BJ (cell line): ENCODE results near the gene PDE6A. TPM values are rescaled to one million over a fixed set of nuclear protein-coding genes. Genes with fewer than 3 reads are reported as not detected.

ENCODE experiments used
- CTCF ChIA-PET: fragments of 350-600 bp; formaldehyde crosslinking; extraction: SDS; loops from one replicate; lab custom pipeline; 2021; ENCODE audit warnings: antibody characterized with exemption, inconsistent platforms; lab: Yijun Ruan, JAX
- POLR2A ChIA-PET: fragments of 300-600 bp; sonication (Branson Sonifier 250); formaldehyde crosslinking; extraction: SDS; loops from one replicate; lab custom pipeline; 2021; ENCODE audit warnings: antibody characterized with exemption; lab: Charles Lee
- DNase-seq: peaks from one replicate; pipeline ENCODE4 v3.0.0-alpha.2; 2011; ENCODE audit warnings: low read depth
- H3K27me3 ChIP-seq: 2 replicates; pipeline ENCODE4 v1.6.0; 2011; ENCODE audit warnings: low read length; ENCODE audit not compliant: control insufficient read depth, insufficient read depth
- H3K36me3 ChIP-seq: 2 replicates; pipeline ENCODE4 v1.5.1; 2011; ENCODE audit warnings: low read length; ENCODE audit not compliant: control insufficient read depth, insufficient read depth
- H3K4me3 ChIP-seq: 2 replicates; pipeline ENCODE4 v1.5.1; 2011; ENCODE audit warnings: low read depth, mild to moderate bottlenecking, control low read depth, low read length
- polyA plus RNA-seq: library from polyadenylated mRNA; depleted of rRNA; stranded (reverse); fragments of >200 nt; gene quantifications from 2 replicates; pipeline ENCODE4 v1.2.3, GENCODE V29; 2011
- TF ChIP-seq, protein P1 (sequence below): IDR thresholded peaks from 2 replicates; pipeline ENCODE4 v1.5.1; 2011; ENCODE audit warnings: low read depth, mild to moderate bottlenecking, control low read depth, inconsistent platforms, low read length, moderate library complexity; ENCODE audit not compliant: insufficient read depth

PDE6A gene
- polyA plus RNA-seq, 1 experiment, result not detected

DNA sequence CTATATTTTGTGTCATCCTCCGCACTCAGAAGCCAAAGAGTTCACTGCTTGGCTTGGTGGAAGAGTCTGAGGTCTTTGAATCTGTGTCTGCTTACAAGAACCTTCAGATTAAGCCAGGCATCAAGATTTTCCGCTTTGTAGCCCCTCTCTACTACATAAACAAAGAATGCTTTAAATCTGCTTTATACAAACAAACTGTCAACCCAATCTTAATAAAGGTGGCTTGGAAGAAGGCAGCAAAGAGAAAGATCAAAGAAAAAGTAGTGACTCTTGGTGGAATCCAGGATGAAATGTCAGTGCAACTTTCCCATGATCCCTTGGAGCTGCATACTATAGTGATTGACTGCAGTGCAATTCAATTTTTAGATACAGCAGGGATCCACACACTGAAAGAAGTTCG, 36.6 kb upstream of the PDE6A start:
- POLR2A ChIA-PET, result no interaction called here
- Histone ChIP-seq H3K27me3 (no peaks in the 10 kb centered on the region), H3K4me3 (no peak overlapping the region), H3K36me3 (no peaks in the 10 kb centered on the region)
- CTCF ChIA-PET, result interaction anchor here (1.1 to 2.5 kb wide), 4 partner anchors 9 to 147 kb away, joined by 3 to 7 read pairs (median 5); no protein-coding TSS in a partner anchor
- TF ChIP-seq, protein P1, sequence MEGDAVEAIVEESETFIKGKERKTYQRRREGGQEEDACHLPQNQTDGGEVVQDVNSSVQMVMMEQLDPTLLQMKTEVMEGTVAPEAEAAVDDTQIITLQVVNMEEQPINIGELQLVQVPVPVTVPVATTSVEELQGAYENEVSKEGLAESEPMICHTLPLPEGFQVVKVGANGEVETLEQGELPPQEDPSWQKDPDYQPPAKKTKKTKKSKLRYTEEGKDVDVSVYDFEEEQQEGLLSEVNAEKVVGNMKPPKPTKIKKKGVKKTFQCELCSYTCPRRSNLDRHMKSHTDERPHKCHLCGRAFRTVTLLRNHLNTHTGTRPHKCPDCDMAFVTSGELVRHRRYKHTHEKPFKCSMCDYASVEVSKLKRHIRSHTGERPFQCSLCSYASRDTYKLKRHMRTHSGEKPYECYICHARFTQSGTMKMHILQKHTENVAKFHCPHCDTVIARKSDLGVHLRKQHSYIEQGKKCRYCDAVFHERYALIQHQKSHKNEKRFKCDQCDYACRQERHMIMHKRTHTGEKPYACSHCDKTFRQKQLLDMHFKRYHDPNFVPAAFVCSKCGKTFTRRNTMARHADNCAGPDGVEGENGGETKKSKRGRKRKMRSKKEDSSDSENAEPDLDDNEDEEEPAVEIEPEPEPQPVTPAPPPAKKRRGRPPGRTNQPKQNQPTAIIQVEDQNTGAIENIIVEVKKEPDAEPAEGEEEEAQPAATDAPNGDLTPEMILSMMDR, result no peak
- DNase-seq, result no peak

DNA sequence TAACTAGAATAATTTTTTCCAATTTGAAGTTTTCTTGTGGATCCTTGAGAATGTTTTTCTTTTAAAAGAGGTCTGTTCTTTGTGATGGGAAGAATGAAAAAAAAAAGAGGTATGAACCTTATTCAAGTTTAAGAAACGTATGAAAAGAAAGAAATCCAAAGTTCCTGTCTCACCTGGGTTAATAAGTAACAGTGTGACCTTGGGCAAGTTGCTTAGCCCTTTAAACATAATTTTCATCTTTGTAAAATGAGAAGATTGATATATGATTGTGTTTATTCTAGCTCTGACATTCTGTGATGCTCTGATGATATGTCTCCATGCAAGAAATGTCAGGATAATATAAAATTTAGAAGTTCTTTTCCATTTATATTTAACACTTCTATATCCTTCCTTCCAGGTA, 35.3 kb upstream of the PDE6A start:
- TF ChIP-seq, protein P1, result no peak
- CTCF ChIA-PET, result interaction anchor here (1.2 to 1.4 kb wide), 2 partner anchors 11 to 13 kb away, joined by 3 to 4 read pairs; no protein-coding TSS in a partner anchor
- Histone ChIP-seq H3K27me3 (no peaks in the 10 kb centered on the region), H3K4me3 (no peak overlapping the region), H3K36me3 (no peaks in the 10 kb centered on the region)
- POLR2A ChIA-PET, result no interaction called here
- DNase-seq, result no peak

GRCh38 chr5:149975409-149975808, 30.8 kb upstream of the PDE6A start:
- Histone ChIP-seq H3K36me3 (no peaks in the 10 kb centered on the region), H3K27me3 (no peaks in the 10 kb centered on the region), H3K4me3 (no peak overlapping the region)
- no peak for DNase-seq
- ChIA-PET POLR2A (no interaction called here), CTCF (interaction anchor here (0.9 to 3.3 kb wide), 4 partner anchors 16 to 141 kb away, joined by 3 to 19 read pairs (median 4); no protein-coding TSS in a partner anchor)
- TF ChIP-seq, protein P1, result no peak

DNA sequence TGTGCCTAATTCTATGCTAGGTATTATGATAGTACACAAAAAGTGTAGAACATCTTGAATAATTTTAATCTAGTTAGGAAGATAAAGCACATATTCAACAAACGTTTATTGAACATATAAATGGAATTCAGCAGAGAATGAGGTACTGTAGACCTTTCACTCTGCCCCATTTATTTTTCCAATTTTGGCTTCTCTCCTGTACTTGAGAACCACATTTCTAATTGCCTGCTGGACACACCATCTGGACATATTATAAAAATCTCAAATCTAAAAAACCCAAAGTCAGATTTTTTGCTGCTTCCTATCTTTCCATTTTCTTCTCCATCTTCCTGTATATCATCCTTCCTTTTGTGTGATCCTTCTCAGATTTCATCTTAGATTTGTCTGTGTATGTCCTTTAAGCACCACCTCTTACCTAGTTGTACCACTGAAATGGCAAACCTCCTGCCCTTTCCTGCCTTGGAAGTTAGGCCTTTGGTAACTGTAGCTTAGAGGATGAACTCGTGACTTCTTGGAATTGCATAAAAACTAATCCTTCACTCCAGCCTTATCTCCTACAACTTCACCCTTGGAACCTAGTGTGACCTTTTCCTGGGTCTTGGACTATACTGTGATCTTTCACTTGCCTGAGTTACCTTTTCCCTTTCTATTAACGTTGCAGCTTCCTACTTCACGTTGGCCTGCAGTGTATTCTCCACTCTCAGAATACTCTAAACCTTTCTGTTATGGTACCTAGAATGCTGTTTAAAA, 24.8 kb upstream of the PDE6A start:
- Histone ChIP-seq H3K4me3 (no peak overlapping the region), H3K27me3 (no peaks in the 10 kb centered on the region), H3K36me3 (no peaks in the 10 kb centered on the region)
- TF ChIP-seq, protein P1, result no peak
- ChIA-PET POLR2A (interaction anchor here (0.6 kb wide), 1 partner anchor 552 kb away, joined by 4 read pairs; no protein-coding TSS in a partner anchor), CTCF (interaction anchor here (1.3 to 1.5 kb wide), 3 partner anchors 11 to 116 kb away, joined by 3 to 6 read pairs (median 5); no protein-coding TSS in a partner anchor)
- DNase-seq, result no peak

- ChIA-PET POLR2A (no interaction called here), CTCF (interaction anchor here (1.0 to 11.1 kb wide), 4 partner anchors 13 to 132 kb away, joined by 4 to 269 read pairs (median 4); no protein-coding TSS in a partner anchor)
- H3K36me3 ChIP-seq, result no peaks in the 10 kb centered on the region
- DNase-seq, result no peak
- H3K4me3 ChIP-seq, result no peak overlapping the region
- no peaks in the 10 kb centered on the region for H3K27me3 ChIP-seq
- TF ChIP-seq, protein P1, result no peak
These were observed 22.4 kb upstream of the PDE6A start for GRCh38 chr5:149966946-149967345.
